Smooth muscle cell (in vitro differentiated cells): ENCODE results near the gene CELA1. TPM values are rescaled to one million over a fixed set of nuclear protein-coding genes. Genes with fewer than 3 reads are reported as not detected.
"Not testable (repeated sequence)": the region's sequence is repeated elsewhere in the genome, so short reads cannot be mapped to it uniquely, and the experiment has no call there.

Source experiments
- DNase-seq: peaks from one replicate; lab custom pipeline; 2025; ENCODE audit not compliant: unreplicated experiment; lab: John Stamatoyannopoulos, UW
- H2AFZ ChIP-seq: fragments of 200-600 bp; sonication (generic); 2 replicates; pipeline ENCODE4 v1.6.0; 2016; ENCODE audit warnings: antibody characterized with exemption, low read depth, mild to moderate bottlenecking
- H3F3A ChIP-seq: fragments of 200-600 bp; sonication (generic); 2 replicates; pipeline ENCODE4 v1.6.0; 2017; ENCODE audit warnings: antibody characterized with exemption, low read depth
- H3K27ac ChIP-seq: fragments of 200-600 bp; sonication (generic); 2 replicates; pipeline ENCODE4 v1.5.1; 2016; ENCODE audit warnings: low read depth, mild to moderate bottlenecking
- H3K27me3 ChIP-seq: fragments of 200-600 bp; sonication (generic); 2 replicates; pipeline ENCODE4 v1.6.1; 2016; ENCODE audit warnings: low read depth, mild to moderate bottlenecking
- H3K36me3 ChIP-seq: fragments of 200-600 bp; sonication (generic); 2 replicates; pipeline ENCODE4 v1.5.1; 2016; ENCODE audit warnings: low read depth
- H3K4me1 ChIP-seq: fragments of 200-600 bp; sonication (generic); 2 replicates; pipeline ENCODE4 v1.5.1; 2016; ENCODE audit warnings: low read depth
- H3K4me2 ChIP-seq: fragments of 200-600 bp; sonication (generic); 2 replicates; pipeline ENCODE4 v1.6.0; 2016; ENCODE audit warnings: mild to moderate bottlenecking
- H3K4me3 ChIP-seq: fragments of 200-600 bp; sonication (generic); 2 replicates; pipeline ENCODE4 v1.5.1; 2016; ENCODE audit warnings: mild to moderate bottlenecking
- H3K79me2 ChIP-seq: fragments of 200-600 bp; sonication (generic); 2 replicates; pipeline ENCODE4 v1.6.0; 2016; ENCODE audit warnings: low read depth, mild to moderate bottlenecking
- H3K9ac ChIP-seq: fragments of 200-600 bp; sonication (generic); 2 replicates; pipeline ENCODE4 v1.6.0; 2016; ENCODE audit warnings: low read depth
- H3K9me3 ChIP-seq: fragments of 200-600 bp; sonication (generic); replicated peaks from 2 replicates; pipeline ENCODE4 v1.5.1; 2016; ENCODE audit warnings: low read depth
- H4K20me1 ChIP-seq: fragments of 200-600 bp; sonication (generic); 2 replicates; pipeline ENCODE4 v1.6.0; 2016; ENCODE audit warnings: low read depth
- WGBS: methylation state at CpG from one replicate; pipeline ENCODE4 v1.1.7; 2016; ENCODE audit warnings: low lambda C conversion rate; 5-methylcytosine and 5-hydroxymethylcytosine counted together
- polyA plus RNA-seq: library from polyadenylated mRNA; unstranded; fragments of >200 nt; fragmentation: Nextera tagmentation; extraction: Ambion mirVana; gene quantifications from 2 replicates; pipeline ENCODE4 v1.2.1, GENCODE V29; 2016
- total RNA-seq: library from RNA; depleted of rRNA; stranded (reverse); fragments of >200 nt; gene quantifications from 2 replicates; pipeline ENCODE4 v1.2.3, GENCODE V29; 2014
- TF ChIP-seq, protein P1 (sequence below): fragments of 200-600 bp; sonication (generic); IDR thresholded peaks from 2 replicates; pipeline ENCODE4 v1.5.1; 2017; ENCODE audit warnings: borderline replicate concordance, mild to moderate bottlenecking, antibody characterized with exemption; ENCODE audit not compliant: insufficient read depth, poor library complexity, severe bottlenecking

The CELA1 gene
- total and polyA plus RNA-seq, 2 experiments from 2014 or later: not detected

DNA sequence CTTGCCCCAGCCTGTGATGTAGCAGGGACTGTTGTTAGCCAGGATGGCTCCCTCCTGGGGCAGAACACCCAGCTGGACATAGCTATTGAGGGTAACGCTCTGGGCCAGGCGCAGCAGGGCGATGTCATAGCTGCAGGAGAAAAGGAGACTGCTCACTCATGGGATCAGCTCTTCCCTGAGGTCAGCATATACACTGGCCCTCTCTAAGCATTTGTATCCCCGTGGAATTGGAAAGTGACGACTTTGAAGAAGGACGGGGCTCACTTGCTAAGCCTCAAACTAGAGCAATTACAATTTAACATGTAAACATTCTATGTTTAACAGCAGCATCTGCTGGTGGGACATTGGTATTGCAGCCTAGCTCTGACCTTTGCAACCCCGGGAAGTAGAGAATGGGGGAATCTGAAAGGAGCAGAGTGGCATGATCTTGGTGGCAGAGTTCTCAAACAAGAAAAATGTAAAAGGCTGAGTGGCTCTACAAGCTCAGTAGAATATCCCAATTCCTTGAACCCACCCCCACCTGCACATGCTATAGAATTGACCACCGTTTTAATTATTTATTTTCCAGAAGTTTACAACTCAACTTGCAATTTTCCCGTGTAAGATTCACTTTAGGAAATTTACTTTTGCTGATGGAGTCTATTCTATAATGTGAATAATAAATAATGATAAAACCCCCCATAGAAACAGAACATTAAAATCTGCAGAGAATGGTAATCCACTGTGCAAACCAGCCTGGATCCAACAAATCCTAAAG lies 5.0 kb downstream of the CELA1 start:
- no peaks in the 10 kb centered on the region for H4K20me1 ChIP-seq
- H2AFZ ChIP-seq: peak overlapping the region; percentile 91
- DNase-seq: peak; percentile 27
- peaks cover 3% of the 10 kb centered on the region for H3K4me1 ChIP-seq
- TF ChIP-seq, protein P1, sequence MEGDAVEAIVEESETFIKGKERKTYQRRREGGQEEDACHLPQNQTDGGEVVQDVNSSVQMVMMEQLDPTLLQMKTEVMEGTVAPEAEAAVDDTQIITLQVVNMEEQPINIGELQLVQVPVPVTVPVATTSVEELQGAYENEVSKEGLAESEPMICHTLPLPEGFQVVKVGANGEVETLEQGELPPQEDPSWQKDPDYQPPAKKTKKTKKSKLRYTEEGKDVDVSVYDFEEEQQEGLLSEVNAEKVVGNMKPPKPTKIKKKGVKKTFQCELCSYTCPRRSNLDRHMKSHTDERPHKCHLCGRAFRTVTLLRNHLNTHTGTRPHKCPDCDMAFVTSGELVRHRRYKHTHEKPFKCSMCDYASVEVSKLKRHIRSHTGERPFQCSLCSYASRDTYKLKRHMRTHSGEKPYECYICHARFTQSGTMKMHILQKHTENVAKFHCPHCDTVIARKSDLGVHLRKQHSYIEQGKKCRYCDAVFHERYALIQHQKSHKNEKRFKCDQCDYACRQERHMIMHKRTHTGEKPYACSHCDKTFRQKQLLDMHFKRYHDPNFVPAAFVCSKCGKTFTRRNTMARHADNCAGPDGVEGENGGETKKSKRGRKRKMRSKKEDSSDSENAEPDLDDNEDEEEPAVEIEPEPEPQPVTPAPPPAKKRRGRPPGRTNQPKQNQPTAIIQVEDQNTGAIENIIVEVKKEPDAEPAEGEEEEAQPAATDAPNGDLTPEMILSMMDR: peak; percentile 96
- peak overlapping the region; percentile 33 for H3K4me3 ChIP-seq
- H3K79me2 ChIP-seq: no peaks in the 10 kb centered on the region
- peak overlapping the region; percentile 77 for H3K4me2 ChIP-seq
- H3K27ac ChIP-seq: no peak overlapping the region
- no peaks in the 10 kb centered on the region for H3F3A ChIP-seq
- no peaks in the 10 kb centered on the region for H3K36me3 ChIP-seq
- no peak overlapping the region for H3K9ac ChIP-seq
- H3K27me3 ChIP-seq: no peaks in the 10 kb centered on the region
- no peaks in the 10 kb centered on the region for H3K9me3 ChIP-seq
- 34% methylated on average over 9 of the region's 9 CpGs for WGBS

DNA sequence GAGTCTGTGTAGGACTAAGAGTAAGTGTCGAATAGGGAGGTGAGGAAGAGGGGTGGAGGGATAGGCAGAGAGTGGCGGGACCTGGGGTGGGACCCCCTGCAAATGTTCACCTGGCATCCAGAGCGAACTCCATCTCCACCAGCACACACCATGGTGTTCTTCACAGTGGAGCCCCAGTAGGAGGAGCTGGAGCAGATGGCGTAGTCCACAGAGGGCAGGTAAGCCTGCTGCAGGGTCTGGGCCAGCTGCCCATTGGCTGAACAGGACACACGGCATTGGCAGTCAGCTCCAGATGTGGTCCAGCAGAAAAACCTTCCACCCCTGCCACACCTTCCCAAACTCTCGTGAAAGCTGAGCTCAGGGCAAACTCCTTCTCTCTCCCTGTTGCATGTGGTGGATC lies 6.7 kb downstream of the CELA1 start:
- Histone ChIP-seq H3K27ac (no peak overlapping the region), H2AFZ (no peak overlapping the region), H3K27me3 (no peaks in the 10 kb centered on the region), H3K9me3 (no peaks in the 10 kb centered on the region), H3K9ac (no peak overlapping the region), H4K20me1 (no peaks in the 10 kb centered on the region), H3K4me3 (no peak overlapping the region), H3K79me2 (no peaks in the 10 kb centered on the region), H3K4me1 (peaks cover 3% of the 10 kb centered on the region), H3K4me2 (no peak overlapping the region), H3F3A (no peaks in the 10 kb centered on the region), H3K36me3 (no peaks in the 10 kb centered on the region)
- DNase-seq: no peak
- 83% methylated on average over 6 of the region's 6 CpGs for WGBS
- TF ChIP-seq, protein P1: no peak

DNA sequence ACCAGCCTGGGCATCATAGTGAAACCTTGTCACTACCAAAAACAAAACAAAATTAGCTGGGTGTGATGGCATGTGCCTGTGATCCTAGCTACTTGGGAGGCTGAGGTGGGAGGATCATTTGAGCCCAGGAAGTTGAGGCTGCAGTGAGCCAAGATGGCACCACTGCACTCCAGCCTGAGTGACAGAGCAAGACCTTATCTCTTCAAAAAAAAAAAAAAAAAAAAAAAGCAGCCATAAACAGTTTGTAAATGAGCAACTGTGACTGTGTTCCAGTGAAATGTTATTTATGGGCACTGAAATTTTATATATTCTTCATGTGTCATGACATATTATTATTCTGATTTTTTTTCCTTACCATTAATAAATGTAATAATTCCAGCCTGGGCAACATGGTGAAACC lies 9.1 kb downstream of the CELA1 start:
- H3K36me3 ChIP-seq, H2AFZ ChIP-seq, H3K4me3 ChIP-seq, H3K9ac ChIP-seq, H3K27me3 ChIP-seq, H3F3A ChIP-seq, H3K27ac ChIP-seq, H4K20me1 ChIP-seq, H3K4me1 ChIP-seq, H3K4me2 ChIP-seq, H3K79me2 ChIP-seq, DNase-seq, H3K9me3 ChIP-seq: not testable (repeated sequence)

DNA sequence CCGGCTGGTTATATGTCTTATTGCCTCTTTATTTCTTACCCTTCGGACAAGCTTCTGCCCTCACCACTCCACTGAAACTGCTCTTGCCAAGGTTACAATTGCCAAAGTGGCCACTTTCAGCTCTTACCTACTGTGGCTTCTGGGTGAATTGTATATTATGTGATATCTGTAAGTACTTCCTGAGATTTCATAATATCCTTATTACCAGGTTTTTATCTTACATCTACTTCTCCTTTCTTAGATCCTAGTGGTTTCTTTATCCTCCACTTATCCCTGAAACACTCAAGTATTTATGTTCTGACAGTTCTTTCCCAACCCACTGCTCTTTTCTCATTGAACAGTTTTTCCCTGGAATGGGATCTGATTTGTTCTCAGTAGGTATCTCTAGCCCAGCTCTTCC lies 10.5 kb downstream of the CELA1 start:
- H3K9me3 ChIP-seq: no peaks in the 10 kb centered on the region
- 92% methylated on average over 2 of the region's 2 CpGs for WGBS
- no peaks in the 10 kb centered on the region for H4K20me1 ChIP-seq
- H3K79me2 ChIP-seq: no peaks in the 10 kb centered on the region
- H3K9ac ChIP-seq: no peak overlapping the region
- H3K36me3 ChIP-seq: no peaks in the 10 kb centered on the region
- H3K4me3 ChIP-seq: no peak overlapping the region
- H3K4me2 ChIP-seq: no peak overlapping the region
- H3F3A ChIP-seq: no peaks in the 10 kb centered on the region
- TF ChIP-seq, protein P1: no peak
- DNase-seq: no peak
- no peaks in the 10 kb centered on the region for H3K27me3 ChIP-seq
- no peak overlapping the region for H2AFZ ChIP-seq
- no peaks in the 10 kb centered on the region for H3K4me1 ChIP-seq
- H3K27ac ChIP-seq: no peak overlapping the region
